Uterus (tissue), 4 donors: ENCODE results near the gene TRIM65. TPM values are rescaled to one million over a fixed set of nuclear protein-coding genes. Genes with fewer than 3 reads are reported as not detected.

Experiments
- DNase-seq, 2 donors: peaks; one replicate each; pipeline ENCODE4 v3.0.0-alpha.2; 2019 to 2020
- H3K27ac ChIP-seq, 2 donors: fragments of 200-600 bp; sonication (generic); 1 replicate in 1 of 2; 2 replicates in 1 of 2; pipeline ENCODE4 v1.5.1; 2016 to 2018
- H3K27me3 ChIP-seq, 2 donors: fragments of 200-600 bp; sonication (generic); one replicate each; pipeline ENCODE4 v1.5.1; 2018 to 2019; ENCODE audit warnings: control low read depth in 1 of 2
- H3K36me3 ChIP-seq, 2 donors: fragments of 200-600 bp; sonication (generic); one replicate each; pipeline ENCODE4 v1.5.1; 2019; ENCODE audit warnings: control low read depth in 1 of 2
- H3K4me1 ChIP-seq, 2 donors: fragments of 200-600 bp; sonication (generic); one replicate each; pipeline ENCODE4 v1.5.1; 2018 to 2019; ENCODE audit warnings: control low read depth in 1 of 2
- H3K4me3 ChIP-seq, 2 donors: fragments of 200-600 bp; sonication (generic); 1 replicate in 1 of 2; 2 replicates in 1 of 2; pipeline ENCODE4 v1.5.1; 2018 to 2019; ENCODE audit warnings: mild to moderate bottlenecking in 1 of 2
- H3K9me3 ChIP-seq, 2 donors: fragments of 200-600 bp; sonication (generic); one replicate each; pipeline ENCODE4 v1.5.1; 2019; ENCODE audit warnings: control low read depth in 1 of 2
- CTCF ChIP-seq, 4 experiments: fragments of 200-600 bp in 2 of 4; fragments of 450-650 bp in 2 of 4; sonication (generic) in 2 of 4; IDR thresholded peaks; one replicate each; pipeline ENCODE4 v1.5.1; 2016 to 2019; ENCODE audit warnings: antibody characterized with exemption in 4 of 4, mild to moderate bottlenecking in 2 of 4, moderate library complexity in 1 of 4
- POLR2A ChIP-seq, 2 donors: fragments of 450-650 bp; IDR thresholded peaks; one replicate each; pipeline ENCODE4 v1.6.1; 2016; ENCODE audit warnings: antibody characterized with exemption in 2 of 2, mild to moderate bottlenecking in 1 of 2, moderate library complexity in 1 of 2
- intact Hi-C: fragments of 100-400 bp; cut with DNase I; formaldehyde crosslinking; loops from one replicate; pipeline ENCODE4 v1.15.1; 2023; ENCODE audit warnings: low total_unique reads
- total RNA-seq, 4 donors: library from RNA; depleted of rRNA in 3 of 4; stranded (reverse); fragments of >200 nt in 3 of 4; gene quantifications; one replicate each; pipeline versions ENCODE4 v1.1.0 to v1.2.4, GENCODE V29; 2014 to 2023
- donor health status: DM: yes; HTN: yes; CAD: no.

TRIM65 gene
- total RNA-seq, 4 donors from 2014 or later, result 20.0 to 36.9 (median 30.1) TPM

GRCh38 chr17:75842963-75843576 is 53.7 kb downstream of the TRIM65 start:
- no peaks in the 10 kb centered on the region for H3K36me3 ChIP-seq

GRCh38 chr17:75842411-75842810 is 54.3 kb downstream of the TRIM65 start:
- intact Hi-C loops, result loop anchor here (10.0 kb wide), 1 partner anchor 52 kb away; the partner anchor contains the start of gene TRIM65
- no peaks in the 10 kb centered on the region for H3K36me3 ChIP-seq
- no peak for DNase-seq

More at GRCh38 chr17:75842963-75843576, 53.7 kb downstream of the TRIM65 start:
- Histone ChIP-seq H3K4me1 (peaks cover 4 to 14% of the 10 kb centered on the region in 2 donors), H3K27ac (no peak overlapping the region), H3K9me3 (no peaks in the 10 kb centered on the region), H3K4me3 (no peak overlapping the region), H3K27me3 (no peaks in the 10 kb centered on the region)
- no peak for DNase-seq
- intact Hi-C loops, result loop anchor here (10.0 kb wide), 1 partner anchor 52 kb away; the partner anchor contains the start of gene TRIM65
- TF ChIP-seq CTCF (IDR thresholded peaks at IDR 0.05), result no peak
- TF ChIP-seq POLR2A (IDR thresholded peaks at IDR 0.05), result no peak

GRCh38 chr17:75840799-75841164 is 56.0 kb downstream of the TRIM65 start:
- H3K27me3 ChIP-seq, result no peaks in the 10 kb centered on the region
- no peak for DNase-seq
- TF ChIP-seq POLR2A (IDR thresholded peaks at IDR 0.05) (no peak), CTCF (IDR thresholded peaks at IDR 0.05) (no peak)
- no peak overlapping the region for H3K27ac ChIP-seq
- H3K9me3 ChIP-seq, result no peaks in the 10 kb centered on the region
- no peaks in the 10 kb centered on the region for H3K36me3 ChIP-seq
- no peak overlapping the region for H3K4me3 ChIP-seq
- H3K4me1 ChIP-seq, result peaks cover 4 to 5% of the 10 kb centered on the region in 2 donors
- intact Hi-C loops, result loop anchor here (10.0 kb wide), 1 partner anchor 54 kb away; the partner anchor contains the start of gene TRIM65

More at GRCh38 chr17:75842411-75842810, 54.3 kb downstream of the TRIM65 start:
- Histone ChIP-seq H3K27me3 (no peaks in the 10 kb centered on the region), H3K9me3 (no peaks in the 10 kb centered on the region), H3K4me3 (no peak overlapping the region), H3K4me1 (peaks cover 4 to 14% of the 10 kb centered on the region in 2 donors), H3K27ac (no peak overlapping the region)
- TF ChIP-seq CTCF (IDR thresholded peaks at IDR 0.05) (no peak), POLR2A (IDR thresholded peaks at IDR 0.05) (no peak)

GRCh38 chr17:75839942-75840798 is 56.6 kb downstream of the TRIM65 start:
- no peaks in the 10 kb centered on the region for H3K36me3 ChIP-seq
- intact Hi-C loops, result loop anchor here (10.0 kb wide), 1 partner anchor 55 kb away; the partner anchor contains the start of gene TRIM65

More at GRCh38 chr17:75839942-75840798, 56.6 kb downstream of the TRIM65 start:
- Histone ChIP-seq H3K27me3 (no peaks in the 10 kb centered on the region), H3K9me3 (no peaks in the 10 kb centered on the region), H3K4me3 (no peak overlapping the region), H3K4me1 (peaks cover 0 to 2% of the 10 kb centered on the region in 2 donors), H3K27ac (no peak overlapping the region)
- no peak for TF ChIP-seq POLR2A (IDR thresholded peaks at IDR 0.05)
- no peak for TF ChIP-seq CTCF (IDR thresholded peaks at IDR 0.05)
- DNase-seq, result no peak

Other genes with a start within 250 kb of the TRIM65 start
- 10 to 100 TPM in 2 of 4 donors, 1 to 10 TPM in 1, under 1 TPM in 1; 0.59 to 22.7 (median 11.9) TPM for gene RECQL5, start 229.8 kb downstream of the TRIM65 start, total RNA-seq
- 10 to 100 TPM; 14.1 to 87.7 (median 64.7) TPM for gene SAP30BP, start 229.6 kb downstream of the TRIM65 start, total RNA-seq
- 100 to 1,000 TPM in 1 of 4 donors, 10 to 100 TPM in 3; 38.0 to 100 (median 62.3) TPM for gene ITGB4, start 175.5 kb downstream of the TRIM65 start, total RNA-seq
- gene GALK1, start 131.8 kb downstream of the TRIM65 start, total RNA-seq, result 10 to 100 TPM in 3 of 4 donors, not detected in 1; 19.4 to 37.1 (median 35.6) TPM
- 10 to 100 TPM in 3 of 4 donors, 1 to 10 TPM in 1; 6.9 to 69.7 (median 45.5) TPM for gene UNK, start 112.1 kb downstream of the TRIM65 start, total RNA-seq
- gene UNC13D, start 52.5 kb downstream of the TRIM65 start, total RNA-seq, result 10 to 100 TPM in 2 of 4 donors, 1 to 10 TPM in 2; 1.2 to 32.7 (median 11.8) TPM
- gene WBP2, start 41.6 kb downstream of the TRIM65 start, total RNA-seq, result 100 to 1,000 TPM in 1 of 4 donors, 10 to 100 TPM in 3; 19.7 to 115 (median 34.5) TPM
- gene TRIM47, start 18.4 kb downstream of the TRIM65 start, total RNA-seq, result 10 to 100 TPM in 3 of 4 donors, 1 to 10 TPM in 1; 6.8 to 70.1 (median 19.0) TPM
- gene MRPL38, start 7.9 kb upstream of the TRIM65 start, total RNA-seq, result 10 to 100 TPM; 32.3 to 99.8 (median 47.8) TPM
- 10 to 100 TPM; 11.0 to 16.5 (median 14.2) TPM for gene FBF1, start 44.1 kb upstream of the TRIM65 start, total RNA-seq
- 10 to 100 TPM; 11.2 to 70.0 (median 42.0) TPM for gene ACOX1, start 82.2 kb upstream of the TRIM65 start, total RNA-seq
- 10 to 100 TPM in 3 of 4 donors, 1 to 10 TPM in 1; 3.1 to 17.2 (median 15.0) TPM for gene TEN1, start 82.3 kb upstream of the TRIM65 start, total RNA-seq
- 10 to 100 TPM in 1 of 4 donors, 1 to 10 TPM in 2, not detected in 1; 8.5 to 10.8 (median 9.6) TPM for gene CDK3, start 103.9 kb upstream of the TRIM65 start, total RNA-seq
- gene EVPL, start 130.4 kb upstream of the TRIM65 start, total RNA-seq, result 1 to 10 TPM in 3 of 4 donors, under 1 TPM in 1; 0.59 to 3.7 (median 2.8) TPM
- 100 to 1,000 TPM in 1 of 4 donors, 10 to 100 TPM in 3; 25.1 to 117 (median 65.0) TPM for gene SRP68, start 175.6 kb upstream of the TRIM65 start, total RNA-seq
- gene GALR2, start 177.8 kb upstream of the TRIM65 start, total RNA-seq, result not detected
- not detected for gene ZACN, start 182.2 kb upstream of the TRIM65 start, total RNA-seq
- 100 to 1,000 TPM in 3 of 4 donors, 10 to 100 TPM in 1; 34.7 to 118 (median 109) TPM for gene EXOC7, start 206.8 kb upstream of the TRIM65 start, total RNA-seq
- 10 to 100 TPM in 1 of 4 donors, 1 to 10 TPM in 1, under 1 TPM in 2; 0.51 to 14.0 (median 1.0) TPM for gene FOXJ1, start 244.3 kb upstream of the TRIM65 start, total RNA-seq